ENCODE measurements around the gene PHKB.

- TF ChIP-seq YY1 (IDR thresholded peaks at IDR 0.05; ENCODE audit: low read depth): no peak
- TF ChIP-seq CREB1 (IDR thresholded peaks at IDR 0.05; ENCODE audit: low read depth): no peak
- no peak for TF ChIP-seq TCF12 (IDR thresholded peaks at IDR 0.05; ENCODE audit: low read depth)
- no peak for TF ChIP-seq REST (IDR thresholded peaks at IDR 0.05; ENCODE audit: low read depth)
- no peak for TF ChIP-seq EP300 (IDR thresholded peaks at IDR 0.05; ENCODE audit: borderline replicate concordance)
- no peak for TF ChIP-seq TAF1 (IDR thresholded peaks at IDR 0.05; ENCODE audit: low read depth)
- TF ChIP-seq RAD21 (IDR thresholded peaks at IDR 0.05; ENCODE audit: low read depth): no peak
- no peak for TF ChIP-seq EGR1 (IDR thresholded peaks at IDR 0.05)
- no peak for TF ChIP-seq MAX (IDR thresholded peaks at IDR 0.05)
- TF ChIP-seq USF1 (IDR thresholded peaks at IDR 0.05): no peak
Observed at GRCh38 chr16:47638175-47638574, 177.0 kb downstream of the PHKB start.
